HepG2 (cell line): ENCODE data around the gene ARL3. TPM values are rescaled to one million over a fixed set of nuclear protein-coding genes. Genes with fewer than 3 reads are reported as not detected.

Experiments
- AGO1 ChIP-seq: fragments of 200-400 bp; formaldehyde crosslinking; IDR thresholded peaks from 2 replicates; pipeline ENCODE4 v1.6.1; 2017; ENCODE audit warnings: mild to moderate bottlenecking, low read depth, low read length, moderate library complexity; ENCODE audit not compliant: poor library complexity, severe bottlenecking
- CHD4 ChIP-seq: fragments of 200-600 bp; sonication (generic); IDR thresholded peaks from 2 replicates; pipeline ENCODE4 v1.7.0; 2017; ENCODE audit warnings: mild to moderate bottlenecking, low read length, borderline replicate concordance
- ERF ChIP-seq: IDR thresholded peaks from 2 replicates; pipeline ENCODE4 v1.6.1; 2018; ENCODE audit warnings: missing biosample characterization, missing genetic modification reagents
- ESRRA ChIP-seq: sonication (generic); formaldehyde crosslinking; IDR thresholded peaks from 2 replicates; pipeline ENCODE4 v1.5.1; 2020; ENCODE audit warnings: mild to moderate bottlenecking, low read depth, missing genetic modification reagents
- FOXP4 ChIP-seq: sonication (generic); formaldehyde crosslinking; IDR thresholded peaks from 2 replicates; pipeline ENCODE4 v1.4.0; 2020; ENCODE audit warnings: missing genetic modification reagents
- HNF1A ChIP-seq, 2 experiments: sonication (generic) in 1 of 2; formaldehyde crosslinking in 1 of 2; IDR thresholded peaks; 2 replicates each; pipeline versions ENCODE4 v1.4.0 to v1.6.1; 2016 to 2020; ENCODE audit warnings: borderline replicate concordance in 1 of 2, low read depth in 1 of 2, mild to moderate bottlenecking in 1 of 2, missing genetic modification reagents in 1 of 2
- PHF21A ChIP-seq: sonication (generic); formaldehyde crosslinking; IDR thresholded peaks from 2 replicates; pipeline ENCODE4 v1.5.0; 2020; ENCODE audit warnings: mild to moderate bottlenecking, missing genetic modification reagents
- PREB ChIP-seq: sonication (generic); formaldehyde crosslinking; IDR thresholded peaks from 2 replicates; pipeline ENCODE4 v1.4.0; 2020; ENCODE audit warnings: missing genetic modification reagents
- TOE1 ChIP-seq: sonication (generic); formaldehyde crosslinking; IDR thresholded peaks from 2 replicates; pipeline ENCODE4 v1.4.0; 2020; ENCODE audit warnings: mild to moderate bottlenecking, missing genetic modification reagents
- ZBED4 ChIP-seq: sonication (generic); formaldehyde crosslinking; IDR thresholded peaks from 2 replicates; pipeline ENCODE4 v1.4.0; 2020; ENCODE audit warnings: missing genetic modification reagents, borderline replicate concordance
- ZBTB26 ChIP-seq: IDR thresholded peaks from 2 replicates; pipeline ENCODE4 v1.6.1; 2016; ENCODE audit warnings: missing compliant biosample characterization, missing genetic modification reagents, borderline replicate concordance
- ZNF331 ChIP-seq: sonication (generic); formaldehyde crosslinking; IDR thresholded peaks from 2 replicates; pipeline ENCODE4 v1.4.0; 2020; ENCODE audit warnings: missing genetic modification reagents
- ZNF496 ChIP-seq: sonication (generic); formaldehyde crosslinking; IDR thresholded peaks from 2 replicates; pipeline ENCODE4 v1.8.1; 2023; ENCODE audit warnings: mild to moderate bottlenecking, moderate library complexity, missing genetic modification reagents; ENCODE audit not compliant: insufficient replicate concordance
- ZNF563 ChIP-seq: sonication (generic); formaldehyde crosslinking; IDR thresholded peaks from 2 replicates; pipeline ENCODE4 v1.8.0; 2022; ENCODE audit warnings: mild to moderate bottlenecking, moderate library complexity, missing genetic modification reagents
- polyA plus RNA-seq, 8 experiments: library from polyadenylated mRNA; depleted of rRNA in 3 of 8; stranded (reverse) in 7 of 8; unstranded in 1 of 8; fragments of >200 nt; fragmentation: Illumina TruSeq in 4 of 8; extraction: Trizol in 4 of 8; gene quantifications; 2 replicates each; pipeline versions ENCODE4 v1.2.1 to v1.2.3, GENCODE V29; 2011 to 2016; ENCODE audit warnings: low read depth in 4 of 8, missing spikeins in 1 of 8, mixed read lengths in 1 of 8; ENCODE audit not compliant: insufficient read depth in 1 of 8
- total RNA-seq, 5 experiments: library from RNA; depleted of rRNA; stranded (reverse); fragments of >200 nt; fragmentation: Illumina TruSeq; extraction: Trizol; gene quantifications; 2 replicates each; pipeline ENCODE4 v1.2.3, GENCODE V29; 2016; ENCODE audit warnings: low read depth in 1 of 5

Gene ARL3
- total and polyA plus RNA-seq, 2 of the 13 experiments (the other 11 are each of a cell fraction or from before 2014, with no cell fraction given) = 5.2 to 6.6 TPM

- 0 out of 2 replicates have a peak, but pooled peaks have one; percentile 9 for TF ChIP-seq FOXP4
- no peak for TF ChIP-seq TOE1 (CRISPR knock-in tag)
- no peak for TF ChIP-seq ZNF496 (CRISPR knock-in tag)
- TF ChIP-seq ZNF331 (CRISPR knock-in tag) = no peak
- no peak for TF ChIP-seq CHD4
- TF ChIP-seq PHF21A (CRISPR knock-in tag) = peak; percentile 71; the same call in 1 of the 2 replicates
- TF ChIP-seq HNF1A (IDR thresholded peaks at IDR 0.05; ENCODE audit: low read depth) = no peak
- TF ChIP-seq HNF1A (CRISPR knock-in tag; IDR thresholded peaks at IDR 0.05; ENCODE audit: borderline replicate concordance) = no peak
- no peak for TF ChIP-seq ZNF563 (CRISPR knock-in tag)
- TF ChIP-seq ERF (CRISPR knock-in tag) = no peak
- 0 out of 2 replicates have a peak, but pooled peaks have one; percentile 28 for TF ChIP-seq ZBTB26 (CRISPR knock-in tag)
- TF ChIP-seq ESRRA (CRISPR knock-in tag) = no peak
- no peak for TF ChIP-seq PREB (CRISPR knock-in tag)
- peak; percentile 49; the same call in 1 of the 2 replicates for TF ChIP-seq ZBED4
- TF ChIP-seq AGO1 = no peak
These were observed 48.2 kb downstream of the ARL3 start (continued) for GRCh38 chr10:102665904-102666509.
